ENCODE results near the gene TNFSF15.

The TNFSF15 gene

GRCh38 chr9:114787214-114787613 is 18.6 kb downstream of the TNFSF15 start:
- no peak for DNase-seq

- no peak for DNase-seq
Measured at GRCh38 chr9:114785866-114786650, 19.8 kb downstream of the TNFSF15 start.

- no peak for DNase-seq
Measured at GRCh38 chr9:114784721-114785279, 21.0 kb downstream of the TNFSF15 start.

- DNase-seq: no peak
Measured at GRCh38 chr9:114782586-114782985, 23.3 kb downstream of the TNFSF15 start.

GRCh38 chr9:114779352-114779845 is 26.4 kb downstream of the TNFSF15 start:
- no peak for DNase-seq

GRCh38 chr9:114777821-114778609 is 27.8 kb downstream of the TNFSF15 start:
- DNase-seq: no peak

- DNase-seq: no peak
Measured at GRCh38 chr9:114776683-114777399, 29.0 kb downstream of the TNFSF15 start.

- no peak for DNase-seq
Measured at GRCh38 chr9:114775981-114776380, 29.9 kb downstream of the TNFSF15 start.

GRCh38 chr9:114775121-114775520 is 30.7 kb downstream of the TNFSF15 start:
- DNase-seq: no peak

- no peak for DNase-seq
Measured at GRCh38 chr9:114774524-114774923, 31.3 kb downstream of the TNFSF15 start.

- no peak for DNase-seq
Measured at GRCh38 chr9:114771889-114772288, 34.0 kb downstream of the TNFSF15 start.

GRCh38 chr9:114770991-114771390 is 34.8 kb downstream of the TNFSF15 start:
- DNase-seq: no peak

GRCh38 chr9:114769624-114770023 is 36.2 kb downstream of the TNFSF15 start:
- no peak for DNase-seq

- DNase-seq: no peak
Measured at GRCh38 chr9:114763220-114763619, 42.6 kb downstream of the TNFSF15 start.

- no peak for DNase-seq
Measured at GRCh38 chr9:114761523-114761922, 44.3 kb downstream of the TNFSF15 start.

GRCh38 chr9:114759512-114760341 is 46.1 kb downstream of the TNFSF15 start:
- no peak for DNase-seq

GRCh38 chr9:114757984-114758383 is 47.9 kb downstream of the TNFSF15 start:
- DNase-seq: no peak

GRCh38 chr9:114757395-114757794 is 48.4 kb downstream of the TNFSF15 start:
- no peak for DNase-seq

GRCh38 chr9:114756920-114757319 is 48.9 kb downstream of the TNFSF15 start:
- DNase-seq: no peak

- DNase-seq: no peak
Measured at GRCh38 chr9:114754581-114754980, 51.3 kb downstream of the TNFSF15 start.

GRCh38 chr9:114746591-114747346 is 59.1 kb downstream of the TNFSF15 start:
- DNase-seq: no peak

Measured in bone marrow (tissue), 2 donors.